Ovary (tissue), 3 donors: Measurements from ENCODE around the gene ANKFN1.

Source experiments
- CTCF ChIP-seq, 3 donors: fragments of 450-650 bp in 2 of 3; fragments of 200-600 bp in 1 of 3; IDR thresholded peaks; one replicate each; pipeline versions ENCODE4 v1.5.1 to v1.8.0; 2016 to 2022; ENCODE audit warnings: antibody characterized with exemption in 3 of 3, mild to moderate bottlenecking in 1 of 3
- POLR2A ChIP-seq: fragments of 450-650 bp; IDR thresholded peaks from one replicate; pipeline ENCODE4 v1.6.1; 2017; ENCODE audit warnings: antibody characterized with exemption, mild to moderate bottlenecking, moderate library complexity
- donor health status: DM: no; HTN: no; CAD: no.

GRCh38 chr17:56465886-56466285, 312.6 kb downstream of the ANKFN1 start:
- TF ChIP-seq CTCF (IDR thresholded peaks at IDR 0.05) (no peak), POLR2A (no peak)
